ENCODE data around the gene TMCO1.
"Not testable (repeated sequence)": the region's sequence is repeated elsewhere in the genome, so short reads cannot be mapped to it uniquely, and the experiment has no call there.

The TMCO1 gene

DNA sequence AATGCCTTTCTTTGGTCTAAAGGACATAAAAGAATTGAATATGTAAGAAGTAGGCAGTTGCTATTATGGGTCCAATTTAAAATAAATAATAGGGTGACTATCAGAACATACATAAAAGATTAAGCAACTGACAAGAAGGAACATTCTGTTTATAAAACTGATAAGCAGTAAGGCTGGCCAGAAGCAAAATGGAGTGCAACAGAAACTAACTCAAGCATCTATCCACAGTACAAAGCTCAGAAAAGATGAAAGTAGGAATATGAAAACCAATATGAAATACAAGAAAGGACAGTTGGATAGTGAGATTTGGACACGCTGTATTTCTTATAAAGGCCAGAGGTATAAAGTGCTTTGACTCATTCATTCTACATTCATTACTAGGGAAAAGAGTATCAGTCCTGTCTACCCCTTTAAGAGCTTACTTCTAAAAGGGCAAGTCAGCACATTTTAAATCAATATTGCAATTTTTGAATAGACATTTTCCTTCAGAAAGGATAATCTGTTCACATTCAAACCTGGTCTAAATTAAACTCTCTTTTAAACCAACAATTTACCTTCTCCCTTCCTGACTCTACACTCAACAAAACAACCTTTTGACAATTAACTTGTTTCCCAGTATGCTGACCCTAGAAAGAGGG is 84.7 kb downstream of the TMCO1 start:
- no peak for DNase-seq

- not testable (repeated sequence) for DNase-seq
These were observed 87.9 kb downstream of the TMCO1 start for GRCh38 chr1:165680773-165681172.

- DNase-seq, result no peak
These were observed 88.4 kb downstream of the TMCO1 start for GRCh38 chr1:165680303-165680702.

- DNase-seq, result no peak
These were observed 89.2 kb downstream of the TMCO1 start for GRCh38 chr1:165679282-165680036.

GRCh38 chr1:165678509-165678908 is 90.2 kb downstream of the TMCO1 start:
- no peak for DNase-seq
